ENCODE data around the gene CACTIN.
"Not testable (repeated sequence)": the region's sequence is repeated elsewhere in the genome, so short reads cannot be mapped to it uniquely, and the experiment has no call there.

Gene CACTIN

DNA sequence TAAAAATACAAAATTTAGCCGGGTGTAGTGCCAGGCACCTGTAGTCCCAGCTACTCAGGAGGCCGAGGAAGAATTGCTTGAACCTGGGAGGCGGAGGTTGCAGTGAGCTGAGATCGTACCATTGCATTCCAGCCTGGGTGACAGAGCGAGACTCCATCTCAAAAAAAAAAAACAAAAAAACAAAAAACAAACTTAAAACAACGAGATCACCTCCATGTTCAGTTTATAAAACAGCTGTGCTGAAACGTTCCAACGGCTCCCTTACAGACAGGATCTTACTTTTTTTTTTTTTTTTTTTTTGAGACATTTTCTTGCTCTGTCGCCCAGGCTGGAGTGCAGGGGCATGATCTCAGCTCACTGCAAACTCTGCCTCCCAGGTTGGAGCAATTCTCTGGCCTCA is 2.2 kb upstream of the CACTIN start:
- DNase-seq (ENCODE audit: low read depth in 3 of 3) = not testable (repeated sequence)

GRCh38 chr19:3627351-3627723 is 747 bp upstream of the CACTIN start:
- DNase-seq (ENCODE audit: low read depth in 3 of 3) = no peak

DNA sequence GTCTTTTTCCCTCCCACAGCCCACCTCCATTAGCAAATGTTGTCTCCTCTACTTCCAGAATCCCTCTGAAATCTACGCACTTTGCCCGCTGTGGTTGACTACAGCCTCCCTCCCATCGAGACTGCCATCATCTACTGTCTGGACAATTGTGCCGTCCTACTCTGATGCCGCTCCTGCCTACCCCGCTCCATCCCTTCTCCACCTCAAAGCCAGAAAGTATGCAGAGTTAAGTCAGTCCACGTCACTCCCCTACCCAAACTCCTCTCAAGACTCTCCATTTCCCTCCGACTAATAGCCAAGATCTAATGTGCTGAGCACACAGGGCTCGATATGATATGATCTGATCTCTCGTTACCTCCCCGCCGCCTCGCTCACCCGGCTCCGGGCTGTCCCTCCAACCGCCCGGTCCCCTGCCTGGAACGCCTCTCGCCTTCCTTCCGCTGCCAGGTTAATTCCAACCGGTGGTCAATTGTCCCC is 556 bp downstream of the CACTIN start:
- DNase-seq (ENCODE audit: low read depth in 3 of 3) = no peak

DNA sequence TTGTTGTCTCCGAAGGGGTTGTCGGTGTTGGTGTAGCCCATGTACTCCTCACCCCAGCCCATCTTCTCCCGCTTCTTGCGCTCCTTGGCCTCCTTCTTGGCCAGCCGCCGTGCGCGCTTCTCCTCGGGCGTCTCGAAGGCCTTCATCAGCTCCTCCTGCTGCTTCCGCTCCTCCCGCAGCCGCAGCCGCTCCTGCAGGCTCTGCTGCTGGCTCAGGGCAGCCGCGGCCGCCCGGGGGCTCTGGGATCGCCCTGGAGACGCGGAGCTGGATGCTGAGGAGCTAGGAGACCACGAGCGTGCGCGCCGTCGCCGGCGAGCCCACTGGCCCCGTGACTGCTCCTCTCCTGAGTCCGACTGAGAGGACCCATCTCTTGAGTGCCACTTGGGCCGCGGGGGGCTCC is 2.9 kb downstream of the CACTIN start:
- DNase-seq (ENCODE audit: low read depth in 3 of 3) = no peak

DNA sequence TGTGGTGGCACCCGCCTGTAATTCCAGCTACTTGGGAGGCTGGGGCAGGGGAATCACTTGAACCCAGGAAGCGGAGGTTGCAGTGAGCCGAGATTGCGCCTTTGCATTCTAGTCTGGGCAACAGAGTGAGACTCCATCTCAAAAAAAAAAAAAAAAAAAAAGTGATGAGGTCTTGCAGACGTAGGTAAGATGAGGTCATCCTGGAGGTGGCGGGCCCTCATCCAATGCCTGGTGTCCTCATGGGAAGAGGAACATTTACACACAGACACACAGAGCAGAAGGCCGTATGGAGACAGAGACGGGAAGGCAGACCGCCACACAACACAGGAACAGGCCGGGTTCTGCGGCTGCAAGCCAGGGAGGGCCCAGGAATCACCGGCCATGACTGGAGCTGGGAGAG is 4.4 kb downstream of the CACTIN start:
- no peak for DNase-seq (ENCODE audit: low read depth in 3 of 3)

- DNase-seq (ENCODE audit: low read depth in 3 of 3) = no peak
These were observed 4.9 kb downstream of the CACTIN start for GRCh38 chr19:3621689-3622088.

- no peak for DNase-seq (ENCODE audit: low read depth in 3 of 3)
These were observed 5.6 kb downstream of the CACTIN start for GRCh38 chr19:3620817-3621547.

GRCh38 chr19:3620145-3620816 is 6.3 kb downstream of the CACTIN start:
- no peak for DNase-seq (ENCODE audit: low read depth in 3 of 3)

- DNase-seq (ENCODE audit: low read depth in 3 of 3) = no peak
These were observed 7.0 kb downstream of the CACTIN start for GRCh38 chr19:3619631-3620012.

DNA sequence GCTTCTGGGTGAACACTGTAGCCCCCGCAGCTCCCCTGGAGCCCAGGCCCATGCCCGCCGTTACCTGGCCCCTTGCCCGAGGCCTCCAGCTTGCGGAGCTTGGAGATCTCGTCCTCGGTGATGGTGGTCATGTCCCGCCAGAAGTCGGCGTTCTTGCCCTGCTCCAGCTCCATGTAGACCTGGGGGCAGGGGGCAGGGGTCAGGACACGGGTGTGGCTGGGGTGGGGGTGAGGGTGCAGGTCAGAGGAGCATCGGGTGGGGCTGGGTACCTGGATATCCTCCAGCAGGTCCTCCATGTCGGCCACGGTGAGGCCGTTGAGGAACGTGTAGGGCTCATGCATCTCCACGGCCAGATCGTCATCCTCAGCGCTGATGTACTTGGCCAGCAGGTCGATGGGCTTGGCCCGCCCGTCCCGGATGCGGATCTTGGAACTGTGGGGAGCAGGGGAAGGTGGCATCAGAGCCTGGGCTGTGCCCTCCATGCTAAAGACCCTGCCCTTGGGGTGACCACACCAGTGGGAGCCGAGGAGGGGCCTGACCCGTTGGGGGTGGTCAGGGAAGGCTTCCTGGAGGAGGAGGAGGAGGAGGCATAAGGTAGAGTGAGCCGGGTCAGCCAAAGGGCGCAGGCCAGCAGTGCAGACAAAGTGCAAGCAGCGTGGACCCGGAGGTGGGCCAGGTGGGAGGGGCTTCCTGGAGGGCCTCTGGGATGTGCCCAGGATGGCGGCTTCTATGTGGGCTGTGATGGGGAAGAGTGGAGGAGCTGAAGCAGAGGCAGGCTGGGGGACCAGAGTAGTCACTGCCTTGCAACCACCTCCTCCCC is 7.6 kb downstream of the CACTIN start:
- DNase-seq (ENCODE audit: low read depth in 3 of 3) = no peak

DNA sequence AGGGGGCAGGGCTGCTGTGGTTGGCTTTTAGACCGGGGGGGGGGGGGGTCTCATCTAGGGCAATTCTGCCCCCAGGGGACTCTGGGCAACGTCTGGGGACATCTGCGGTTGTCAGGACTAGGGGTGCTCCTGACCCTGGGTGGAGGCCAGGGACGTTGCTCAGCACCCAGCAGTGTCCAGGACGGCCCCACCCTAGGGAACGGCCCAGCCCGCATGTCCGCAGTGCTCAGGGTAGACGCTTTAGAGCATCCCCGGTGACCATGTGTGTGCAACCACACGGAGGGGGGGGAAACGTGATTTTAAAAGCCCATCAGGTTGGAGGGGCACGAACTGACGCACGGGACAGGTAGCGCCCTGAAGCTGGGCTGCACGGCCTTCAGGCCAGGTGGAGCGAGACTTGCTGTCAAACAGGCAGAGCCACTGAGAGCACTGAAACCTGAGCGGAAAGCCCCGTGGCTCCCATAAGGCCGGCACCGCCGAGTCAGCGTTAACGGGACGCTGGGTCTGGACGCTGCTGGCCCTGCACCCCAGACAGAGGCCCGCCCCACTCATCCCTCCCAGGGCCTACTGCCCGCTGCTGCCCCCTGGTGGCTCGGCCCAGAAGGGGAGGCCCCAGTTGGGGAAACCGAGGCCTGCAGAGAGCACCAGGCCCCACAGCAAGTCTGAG is 8.3 kb downstream of the CACTIN start:
- peak in 2 of 3 donors; percentile 15 to 46 for DNase-seq (ENCODE audit: low read depth in 3 of 3)

DNA sequence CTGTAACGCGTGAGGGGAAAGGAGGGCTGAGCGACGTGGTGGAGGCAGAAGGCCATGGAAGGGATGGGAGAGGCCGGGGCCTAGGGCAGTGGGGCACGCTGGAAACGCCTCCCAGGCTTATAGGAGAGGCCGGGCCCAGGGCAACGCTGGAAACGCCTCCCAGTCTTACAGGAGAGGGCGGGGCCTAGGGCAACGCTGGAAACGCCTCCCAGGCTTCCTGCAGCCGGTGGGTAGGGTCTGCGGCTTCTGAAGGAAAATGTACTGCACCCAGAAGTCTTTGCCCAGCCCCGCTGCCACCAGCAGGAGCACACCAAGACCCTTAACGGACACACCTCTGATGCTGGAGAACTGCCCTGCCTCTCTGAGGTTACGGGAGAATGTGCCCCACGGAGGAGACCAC is 9.1 kb downstream of the CACTIN start:
- DNase-seq (ENCODE audit: low read depth in 3 of 3) = no peak

DNA sequence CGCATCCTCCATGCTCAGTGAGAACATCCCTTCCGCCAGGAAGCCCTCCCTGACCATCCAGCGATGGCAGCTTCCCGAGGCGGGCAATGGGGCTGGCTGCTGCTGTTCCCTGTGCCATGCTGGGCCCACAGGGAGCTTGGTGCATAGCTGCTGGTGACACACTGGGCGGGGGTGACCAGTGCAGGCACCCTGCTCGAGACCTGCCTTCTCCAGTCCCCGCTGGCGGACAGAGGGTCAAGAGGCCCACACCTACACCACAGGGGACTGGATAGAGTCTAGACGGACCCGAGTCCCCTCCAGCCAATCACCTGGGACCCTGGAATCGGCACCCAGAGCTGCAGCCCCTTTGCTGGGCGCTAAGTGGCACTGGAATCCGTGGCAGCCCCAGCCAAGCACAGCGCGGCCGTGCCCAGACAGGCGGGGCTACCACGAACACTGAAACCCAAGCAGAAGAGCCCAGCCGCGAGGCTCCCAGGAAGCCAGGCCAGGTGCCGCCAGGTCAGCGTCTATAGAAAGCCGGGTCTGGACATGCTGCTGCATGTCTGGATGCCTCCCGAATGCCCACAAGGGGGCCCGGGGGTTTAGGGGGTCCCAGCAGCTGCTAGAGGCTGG is 11.0 kb downstream of the CACTIN start:
- DNase-seq (ENCODE audit: low read depth in 3 of 3) = no peak

GRCh38 chr19:3614858-3615505 is 11.6 kb downstream of the CACTIN start:
- no peak for DNase-seq (ENCODE audit: low read depth in 3 of 3)

GRCh38 chr19:3613818-3614661 is 12.6 kb downstream of the CACTIN start:
- DNase-seq (ENCODE audit: low read depth in 3 of 3) = no peak

DNA sequence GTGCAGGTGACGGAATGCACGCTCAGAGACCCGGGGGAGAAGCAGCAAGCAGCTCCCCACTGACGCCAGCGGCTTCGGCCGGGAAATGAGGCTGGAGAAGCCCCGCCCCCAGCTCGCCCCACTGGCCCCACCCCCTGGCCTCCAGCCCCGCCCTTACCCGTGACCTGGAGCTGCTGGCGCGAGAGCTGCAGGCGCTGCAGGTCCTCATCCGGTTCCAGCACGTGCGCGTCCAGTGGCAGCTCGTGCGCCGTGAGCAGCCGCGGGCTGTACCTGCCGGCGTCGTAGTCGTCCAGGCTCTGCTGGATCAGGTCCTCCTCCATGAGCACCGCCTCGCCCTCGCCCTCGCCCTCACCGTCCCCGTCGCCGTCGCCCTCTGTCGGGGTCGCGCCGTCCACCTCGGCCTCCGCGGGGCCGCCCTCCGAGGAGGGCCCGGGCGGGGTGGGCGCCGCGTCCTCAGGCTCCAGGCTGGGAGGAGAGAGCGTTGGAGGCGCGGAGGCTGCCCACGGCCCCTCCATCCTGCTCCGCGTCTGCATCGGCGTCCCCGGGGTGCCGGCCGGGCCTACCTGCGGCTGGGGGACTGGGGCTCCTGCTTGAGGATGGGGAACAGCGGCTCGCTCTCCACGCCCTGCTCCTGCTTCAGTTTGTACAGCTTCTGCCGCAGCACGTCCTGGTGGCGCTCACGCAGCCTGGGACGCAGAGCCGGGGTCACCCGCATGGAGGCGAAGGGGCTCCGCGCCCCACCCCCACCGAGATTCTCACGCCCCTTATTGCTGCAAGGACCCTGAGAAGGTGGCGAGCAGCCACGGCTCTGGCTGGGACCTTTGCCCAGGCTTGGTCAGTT is 13.5 kb downstream of the CACTIN start:
- no peak for DNase-seq (ENCODE audit: low read depth in 3 of 3)

DNA sequence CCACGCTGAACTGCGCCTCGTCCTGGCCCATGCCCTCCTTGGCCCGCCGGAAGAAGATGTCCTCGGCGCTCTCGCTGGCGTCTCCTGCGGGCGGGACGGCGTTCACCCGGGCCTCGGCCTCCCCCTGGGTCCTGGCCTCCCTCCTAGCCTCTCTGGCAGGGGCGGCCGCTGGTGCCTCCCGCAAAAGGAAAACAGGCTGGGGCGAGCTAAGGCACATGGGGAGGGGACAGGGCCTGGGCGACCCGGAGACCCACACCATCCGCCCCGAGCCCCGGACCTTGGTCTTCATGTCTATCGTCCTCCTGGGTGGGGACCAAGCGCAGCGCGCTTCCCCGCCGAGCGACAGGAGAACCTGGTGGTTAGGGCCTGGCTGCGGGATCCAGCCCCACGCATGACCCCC is 14.3 kb downstream of the CACTIN start:
- no peak for DNase-seq (ENCODE audit: low read depth in 3 of 3)

DNA sequence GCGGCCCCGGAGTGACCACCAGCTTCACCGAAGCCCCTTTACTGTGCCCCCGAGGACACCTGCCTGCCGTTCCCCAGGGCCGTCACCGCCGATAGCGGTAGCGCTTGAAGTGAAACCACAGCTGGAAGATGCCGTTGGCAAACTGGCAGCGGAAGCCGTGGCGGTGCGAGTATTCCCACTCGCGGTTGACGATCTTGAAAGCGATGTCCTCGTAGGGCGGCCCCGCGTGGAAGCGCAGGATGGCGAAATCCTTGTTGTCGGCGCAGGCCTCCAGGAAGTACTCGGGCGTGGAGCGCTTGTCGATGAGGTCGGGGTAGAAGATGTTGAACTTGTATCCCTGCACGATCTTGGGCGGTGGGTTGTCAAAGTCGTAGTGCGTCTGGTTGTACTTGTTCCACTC is 14.7 kb downstream of the CACTIN start:
- no peak for DNase-seq (ENCODE audit: low read depth in 3 of 3)

Measured in stimulated activated CD4-positive, alpha-beta T cell treated with anti-CD3 and anti-CD28 coated beads, TNF-alpha, amount 100 ng/mL, for 48 hours (primary cell).